HCT116 (cell line): ENCODE results near the gene ACAP3.

Source experiments
- CTCF ChIP-seq, 3 experiments: fragments of 200-600 bp in 1 of 3; sonication (generic) in 1 of 3; IDR thresholded peaks in 2 of 3; conservative IDR thresholded peaks in 1 of 3; 2 replicates each; pipeline ENCODE4 v1.5.1; 2012 to 2017; ENCODE audit warnings: low read depth in 2 of 3, low read length in 2 of 3, antibody characterized with exemption in 1 of 3, borderline replicate concordance in 1 of 3, control low read depth in 1 of 3, mild to moderate bottlenecking in 1 of 3, mixed read lengths in 1 of 3, mixed run types in 1 of 3, moderate library complexity in 1 of 3; ENCODE audit not compliant: insufficient read depth in 1 of 3
- ELF1 ChIP-seq: IDR thresholded peaks from 2 replicates; pipeline ENCODE4 v1.6.1; 2012; ENCODE audit warnings: low read depth, borderline replicate concordance
- EZH2 ChIP-seq: fragments of 200-600 bp; sonication (generic); IDR thresholded peaks from 2 replicates; pipeline ENCODE4 v1.6.1; 2017; ENCODE audit warnings: antibody characterized with exemption, mixed run types
- EZH2phosphoT487 ChIP-seq: fragments of 200-600 bp; IDR thresholded peaks from 2 replicates; pipeline ENCODE4 v1.6.1; 2018; ENCODE audit warnings: antibody characterized with exemption, borderline replicate concordance
- POLR2A ChIP-seq: IDR thresholded peaks from 2 replicates; pipeline ENCODE4 v1.7.0; 2011; ENCODE audit warnings: borderline replicate concordance; ENCODE audit not compliant: insufficient read depth, insufficient read length; ENCODE audit errors: extremely low read depth
- POLR2AphosphoS5 ChIP-seq: IDR thresholded peaks from 2 replicates; pipeline ENCODE4 v1.6.1; 2011; ENCODE audit warnings: mild to moderate bottlenecking, low read depth, low read length, moderate library complexity
- REST ChIP-seq: IDR thresholded peaks from 2 replicates; pipeline ENCODE4 v1.6.1; 2012; ENCODE audit warnings: low read depth
- YY1 ChIP-seq: IDR thresholded peaks from 2 replicates; pipeline ENCODE4 v1.6.1; 2011; ENCODE audit warnings: low read length, low read depth, moderate library complexity, mild to moderate bottlenecking; ENCODE audit not compliant: insufficient replicate concordance; ENCODE audit errors: extremely low read depth
- ZBTB33 ChIP-seq: IDR thresholded peaks from 2 replicates; pipeline ENCODE4 v1.6.1; 2011; ENCODE audit warnings: mild to moderate bottlenecking, low read length, moderate library complexity; ENCODE audit not compliant: insufficient replicate concordance; ENCODE audit errors: extremely low read depth

GRCh38 chr1:1320666-1321448, 13.1 kb upstream of the ACAP3 start:
- TF ChIP-seq EZH2: no peak
- TF ChIP-seq POLR2AphosphoS5: no peak
- TF ChIP-seq POLR2A: no peak
- TF ChIP-seq CTCF (IDR thresholded peaks at IDR 0.05 in 2 of 3, conservative IDR thresholded peaks at IDR 0.05 in 1 of 3; ENCODE audit: borderline replicate concordance in 1 of 3, insufficient read depth in 1 of 3, low read depth in 2 of 3, low read length in 2 of 3): no peak
- no peak for TF ChIP-seq ZBTB33
- no peak for TF ChIP-seq EZH2phosphoT487
- TF ChIP-seq ELF1: no peak
- no peak for TF ChIP-seq YY1
- no peak for TF ChIP-seq REST
